ENCODE measurements around the gene HTRA3.

Gene HTRA3

DNA sequence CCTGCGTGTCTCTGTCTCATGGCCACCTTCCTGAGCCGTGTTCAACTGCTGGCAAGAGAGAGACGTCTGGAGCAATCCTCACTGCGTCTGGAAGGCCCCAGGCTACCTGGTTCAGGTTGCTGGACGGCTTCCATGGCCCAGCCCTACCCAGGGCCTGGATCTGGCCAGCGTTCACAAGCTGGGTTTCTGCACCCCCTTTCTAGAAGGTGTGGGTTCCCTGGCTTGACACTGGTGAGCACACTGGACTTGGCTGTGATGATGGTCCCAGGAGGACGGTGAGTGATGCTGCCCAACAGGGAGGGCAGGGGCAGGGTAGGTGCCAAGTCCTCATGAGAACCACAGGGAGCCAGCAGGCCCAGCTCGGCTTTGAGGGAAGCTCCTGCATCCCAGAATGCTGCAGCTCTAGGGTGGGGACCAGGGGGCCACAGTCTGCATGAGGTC lies 63.4 kb downstream of the HTRA3 start:
- no peak overlapping the region for H3K4me3 ChIP-seq (ENCODE audit: low read depth, low read length)
- H3K27ac ChIP-seq (ENCODE audit: extremely low read depth, low read depth, low read length): no peak overlapping the region
- no peaks in the 10 kb centered on the region for H3K36me3 ChIP-seq (ENCODE audit: control insufficient read depth in 2 of 2, insufficient read depth in 1 of 2, low read length in 2 of 2)
- POLR2A ChIA-PET: no interaction called here
- H3K4me1 ChIP-seq (ENCODE audit: control insufficient read depth, insufficient read depth, low read length): no peaks in the 10 kb centered on the region
- no peaks in the 10 kb centered on the region for H3K9me3 ChIP-seq (ENCODE audit: control insufficient read depth, insufficient read depth, low read depth, low read length)
- TF ChIP-seq ZNF701 (tag by site-specific recombination; IDR thresholded peaks at IDR 0.05): no peak
- TF ChIP-seq ZNF239 (tag by site-specific recombination; IDR thresholded peaks at IDR 0.05): no peak
- TF ChIP-seq, protein P1, sequence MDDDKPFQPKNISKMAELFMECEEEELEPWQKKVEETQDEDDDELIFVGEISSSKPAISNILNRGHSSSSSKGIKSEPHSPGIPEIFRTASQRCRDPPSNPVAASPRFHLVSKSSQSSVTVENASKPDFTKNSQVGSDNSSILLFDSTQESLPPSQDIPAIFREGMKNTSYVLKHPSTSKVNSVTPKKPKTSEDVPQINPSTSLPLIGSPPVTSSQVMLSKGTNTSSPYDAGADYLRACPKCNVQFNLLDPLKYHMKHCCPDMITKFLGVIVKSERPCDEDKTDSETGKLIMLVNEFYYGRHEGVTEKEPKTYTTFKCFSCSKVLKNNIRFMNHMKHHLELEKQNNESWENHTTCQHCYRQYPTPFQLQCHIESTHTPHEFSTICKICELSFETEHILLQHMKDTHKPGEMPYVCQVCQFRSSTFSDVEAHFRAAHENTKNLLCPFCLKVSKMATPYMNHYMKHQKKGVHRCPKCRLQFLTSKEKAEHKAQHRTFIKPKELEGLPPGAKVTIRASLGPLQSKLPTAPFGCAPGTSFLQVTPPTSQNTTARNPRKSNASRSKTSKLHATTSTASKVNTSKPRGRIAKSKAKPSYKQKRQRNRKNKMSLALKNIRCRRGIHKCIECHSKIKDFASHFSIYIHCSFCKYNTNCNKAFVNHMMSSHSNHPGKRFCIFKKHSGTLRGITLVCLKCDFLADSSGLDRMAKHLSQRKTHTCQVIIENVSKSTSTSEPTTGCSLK (tag by site-specific recombination; IDR thresholded peaks at IDR 0.05): no peak
- TF ChIP-seq, protein P2, sequence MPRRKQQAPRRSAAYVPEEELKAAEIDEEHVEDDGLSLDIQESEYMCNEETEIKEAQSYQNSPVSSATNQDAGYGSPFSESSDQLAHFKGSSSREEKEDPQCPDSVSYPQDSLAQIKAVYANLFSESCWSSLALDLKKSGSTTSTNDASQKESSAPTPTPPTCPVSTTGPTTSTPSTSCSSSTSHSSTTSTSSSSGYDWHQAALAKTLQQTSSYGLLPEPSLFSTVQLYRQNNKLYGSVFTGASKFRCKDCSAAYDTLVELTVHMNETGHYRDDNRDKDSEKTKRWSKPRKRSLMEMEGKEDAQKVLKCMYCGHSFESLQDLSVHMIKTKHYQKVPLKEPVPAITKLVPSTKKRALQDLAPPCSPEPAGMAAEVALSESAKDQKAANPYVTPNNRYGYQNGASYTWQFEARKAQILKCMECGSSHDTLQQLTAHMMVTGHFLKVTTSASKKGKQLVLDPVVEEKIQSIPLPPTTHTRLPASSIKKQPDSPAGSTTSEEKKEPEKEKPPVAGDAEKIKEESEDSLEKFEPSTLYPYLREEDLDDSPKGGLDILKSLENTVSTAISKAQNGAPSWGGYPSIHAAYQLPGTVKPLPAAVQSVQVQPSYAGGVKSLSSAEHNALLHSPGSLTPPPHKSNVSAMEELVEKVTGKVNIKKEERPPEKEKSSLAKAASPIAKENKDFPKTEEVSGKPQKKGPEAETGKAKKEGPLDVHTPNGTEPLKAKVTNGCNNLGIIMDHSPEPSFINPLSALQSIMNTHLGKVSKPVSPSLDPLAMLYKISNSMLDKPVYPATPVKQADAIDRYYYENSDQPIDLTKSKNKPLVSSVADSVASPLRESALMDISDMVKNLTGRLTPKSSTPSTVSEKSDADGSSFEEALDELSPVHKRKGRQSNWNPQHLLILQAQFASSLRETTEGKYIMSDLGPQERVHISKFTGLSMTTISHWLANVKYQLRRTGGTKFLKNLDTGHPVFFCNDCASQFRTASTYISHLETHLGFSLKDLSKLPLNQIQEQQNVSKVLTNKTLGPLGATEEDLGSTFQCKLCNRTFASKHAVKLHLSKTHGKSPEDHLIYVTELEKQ (tag by site-specific recombination; IDR thresholded peaks at IDR 0.05; ENCODE audit: borderline replicate concordance): no peak
- no peak for TF ChIP-seq ZNF501 (tag by site-specific recombination; IDR thresholded peaks at IDR 0.05)
- TF ChIP-seq ZNF121 (tag by site-specific recombination; IDR thresholded peaks at IDR 0.05): no peak
- TF ChIP-seq ZNF354C (tag by site-specific recombination; IDR thresholded peaks at IDR 0.05; ENCODE audit: borderline replicate concordance, low read depth): no peak
- TF ChIP-seq ZNF292 (tag by site-specific recombination; IDR thresholded peaks at IDR 0.05; ENCODE audit: borderline replicate concordance, low read depth): no peak
- TF ChIP-seq, protein P3, sequence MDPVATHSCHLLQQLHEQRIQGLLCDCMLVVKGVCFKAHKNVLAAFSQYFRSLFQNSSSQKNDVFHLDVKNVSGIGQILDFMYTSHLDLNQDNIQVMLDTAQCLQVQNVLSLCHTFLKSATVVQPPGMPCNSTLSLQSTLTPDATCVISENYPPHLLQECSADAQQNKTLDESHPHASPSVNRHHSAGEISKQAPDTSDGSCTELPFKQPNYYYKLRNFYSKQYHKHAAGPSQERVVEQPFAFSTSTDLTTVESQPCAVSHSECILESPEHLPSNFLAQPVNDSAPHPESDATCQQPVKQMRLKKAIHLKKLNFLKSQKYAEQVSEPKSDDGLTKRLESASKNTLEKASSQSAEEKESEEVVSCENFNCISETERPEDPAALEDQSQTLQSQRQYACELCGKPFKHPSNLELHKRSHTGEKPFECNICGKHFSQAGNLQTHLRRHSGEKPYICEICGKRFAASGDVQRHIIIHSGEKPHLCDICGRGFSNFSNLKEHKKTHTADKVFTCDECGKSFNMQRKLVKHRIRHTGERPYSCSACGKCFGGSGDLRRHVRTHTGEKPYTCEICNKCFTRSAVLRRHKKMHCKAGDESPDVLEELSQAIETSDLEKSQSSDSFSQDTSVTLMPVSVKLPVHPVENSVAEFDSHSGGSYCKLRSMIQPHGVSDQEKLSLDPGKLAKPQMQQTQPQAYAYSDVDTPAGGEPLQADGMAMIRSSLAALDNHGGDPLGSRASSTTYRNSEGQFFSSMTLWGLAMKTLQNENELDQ (tag by site-specific recombination; IDR thresholded peaks at IDR 0.05; ENCODE audit: low read depth): no peak
- no peak for TF ChIP-seq GLI4 (tag by site-specific recombination; IDR thresholded peaks at IDR 0.05)
- no peak for TF ChIP-seq ZNF366 (tag by site-specific recombination; conservative IDR thresholded peaks at IDR 0.05)
- no peak for TF ChIP-seq ZNF155 (tag by site-specific recombination; IDR thresholded peaks at IDR 0.05)
- TF ChIP-seq TCF7L2 (IDR thresholded peaks at IDR 0.05; ENCODE audit: borderline replicate concordance, low read depth, low read length): no peak
- CTCF ChIA-PET: interaction anchor here (0.6 kb wide), 1 partner anchor 67 kb away, joined by 3 read pairs; no protein-coding TSS in a partner anchor

DNA sequence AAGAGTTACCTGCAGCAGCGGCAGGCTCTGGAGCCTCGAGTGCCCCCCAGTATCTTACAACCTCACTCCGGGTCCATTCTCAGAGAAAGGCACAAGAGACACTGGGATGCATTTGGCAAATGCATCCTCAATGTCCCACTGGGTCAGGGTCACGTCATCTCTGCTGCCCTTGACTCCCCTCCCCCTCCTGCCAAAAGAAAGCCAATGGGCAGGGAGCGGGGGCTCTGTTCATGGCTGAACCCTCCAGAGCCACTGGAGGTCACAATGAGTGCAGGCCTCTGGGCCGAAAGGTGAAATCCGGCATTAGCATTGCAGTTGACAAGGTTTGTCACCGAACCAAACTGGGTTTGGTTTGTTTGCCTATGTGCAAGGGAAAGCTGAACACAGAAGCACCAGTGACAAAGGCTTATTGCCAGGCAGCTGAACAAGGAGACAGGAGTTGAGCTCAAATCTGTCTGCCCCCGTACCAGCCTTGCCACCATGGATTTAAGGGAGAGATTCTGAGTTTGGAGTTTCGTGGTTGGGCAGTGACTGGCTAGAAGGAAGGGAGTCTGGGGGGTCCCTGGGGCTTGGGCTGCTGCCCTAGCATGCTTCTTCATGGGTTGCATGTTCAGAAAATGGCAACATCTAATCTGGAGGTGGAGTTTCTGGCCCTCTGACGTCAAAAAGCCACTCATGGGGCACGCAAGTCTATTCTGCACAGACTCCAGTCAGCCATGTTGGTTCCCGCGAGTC lies 64.3 kb downstream of the HTRA3 start:
- Histone ChIP-seq H3K9me3 (ENCODE audit: control insufficient read depth, insufficient read depth, low read depth, low read length) (no peaks in the 10 kb centered on the region), H3K4me1 (ENCODE audit: control insufficient read depth, insufficient read depth, low read length) (no peaks in the 10 kb centered on the region), H3K4me3 (ENCODE audit: low read depth, low read length) (no peak overlapping the region), H3K36me3 (ENCODE audit: control insufficient read depth in 2 of 2, insufficient read depth in 1 of 2, low read length in 2 of 2) (no peaks in the 10 kb centered on the region), H3K27ac (ENCODE audit: extremely low read depth, low read depth, low read length) (no peak overlapping the region)
- CTCF ChIA-PET: no interaction called here
- POLR2A ChIA-PET: no interaction called here
- TF ChIP-seq ZNF423 (tag by site-specific recombination; IDR thresholded peaks at IDR 0.05) (no peak), ZNF133 (tag by site-specific recombination; IDR thresholded peaks at IDR 0.05) (no peak), KLF10 (tag by site-specific recombination; IDR thresholded peaks at IDR 0.05) (no peak), KLF7 (tag by site-specific recombination; IDR thresholded peaks at IDR 0.05; ENCODE audit: borderline replicate concordance) (no peak), BCL11A (tag by site-specific recombination; IDR thresholded peaks at IDR 0.05; ENCODE audit: low read depth) (no peak), ZNF19 (tag by site-specific recombination; IDR thresholded peaks at IDR 0.05; ENCODE audit: low read depth) (no peak), REPIN1 (tag by site-specific recombination; IDR thresholded peaks at IDR 0.05; ENCODE audit: low read depth) (no peak), ZNF561 (tag by site-specific recombination; IDR thresholded peaks at IDR 0.05; ENCODE audit: borderline replicate concordance) (no peak), ZNF16 (tag by site-specific recombination; IDR thresholded peaks at IDR 0.05; ENCODE audit: low read depth) (no peak), ZNF777 (tag by site-specific recombination; IDR thresholded peaks at IDR 0.05; ENCODE audit: borderline replicate concordance) (no peak)
- TF ChIP-seq, protein P4, sequence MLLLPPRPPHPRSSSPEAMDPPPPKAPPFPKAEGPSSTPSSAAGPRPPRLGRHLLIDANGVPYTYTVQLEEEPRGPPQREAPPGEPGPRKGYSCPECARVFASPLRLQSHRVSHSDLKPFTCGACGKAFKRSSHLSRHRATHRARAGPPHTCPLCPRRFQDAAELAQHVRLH (tag by site-specific recombination; IDR thresholded peaks at IDR 0.05): no peak
- TF ChIP-seq, protein P5, sequence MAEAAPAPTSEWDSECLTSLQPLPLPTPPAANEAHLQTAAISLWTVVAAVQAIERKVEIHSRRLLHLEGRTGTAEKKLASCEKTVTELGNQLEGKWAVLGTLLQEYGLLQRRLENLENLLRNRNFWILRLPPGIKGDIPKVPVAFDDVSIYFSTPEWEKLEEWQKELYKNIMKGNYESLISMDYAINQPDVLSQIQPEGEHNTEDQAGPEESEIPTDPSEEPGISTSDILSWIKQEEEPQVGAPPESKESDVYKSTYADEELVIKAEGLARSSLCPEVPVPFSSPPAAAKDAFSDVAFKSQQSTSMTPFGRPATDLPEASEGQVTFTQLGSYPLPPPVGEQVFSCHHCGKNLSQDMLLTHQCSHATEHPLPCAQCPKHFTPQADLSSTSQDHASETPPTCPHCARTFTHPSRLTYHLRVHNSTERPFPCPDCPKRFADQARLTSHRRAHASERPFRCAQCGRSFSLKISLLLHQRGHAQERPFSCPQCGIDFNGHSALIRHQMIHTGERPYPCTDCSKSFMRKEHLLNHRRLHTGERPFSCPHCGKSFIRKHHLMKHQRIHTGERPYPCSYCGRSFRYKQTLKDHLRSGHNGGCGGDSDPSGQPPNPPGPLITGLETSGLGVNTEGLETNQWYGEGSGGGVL (tag by site-specific recombination; IDR thresholded peaks at IDR 0.05): no peak

All from HEK293 (cell line).